ENCODE measurements around the gene PRKCH. TPM values are rescaled to one million over a fixed set of nuclear protein-coding genes. Genes with fewer than 3 reads are reported as not detected.

The PRKCH gene
- total RNA-seq, 1 experiment from 2014 or later: 5.2 TPM

DNA sequence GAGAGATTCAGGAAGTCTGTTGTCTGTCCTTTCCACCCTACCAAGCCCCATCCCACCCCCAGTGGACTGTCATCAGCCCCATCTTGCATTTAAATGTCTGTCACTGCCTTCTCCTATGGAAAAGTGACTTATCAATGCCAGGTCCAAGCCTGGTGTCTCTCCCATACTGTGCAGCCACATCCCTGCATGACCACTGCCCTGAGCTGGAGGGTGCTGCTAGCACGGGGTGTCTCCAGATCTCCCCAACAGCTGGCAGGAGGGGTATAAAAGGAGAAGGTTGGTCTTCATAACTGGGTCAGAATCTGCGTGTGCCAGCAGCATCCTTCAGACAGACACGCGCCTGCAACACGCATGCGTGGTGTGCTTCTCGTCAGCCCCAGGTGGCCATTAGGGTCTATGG lies 219.6 kb downstream of the PRKCH start:
- no peaks in the 10 kb centered on the region for H4K20me1 ChIP-seq (ENCODE audit: control insufficient read depth, insufficient read depth, insufficient read length)
- H2BK120ac ChIP-seq (ENCODE audit: low read depth, low read length, poor library complexity, severe bottlenecking): no peak overlapping the region
- peaks cover 6% of the 10 kb centered on the region; the same call in 1 of the 2 replicates for H3K4me1 ChIP-seq (ENCODE audit: insufficient read depth, low read length)
- TF ChIP-seq CTCF (conservative IDR thresholded peaks at IDR 0.05): no peak
- H3K18ac ChIP-seq (ENCODE audit: insufficient read length, low read depth, low read length): no peak overlapping the region
- no peak overlapping the region for H2BK20ac ChIP-seq (ENCODE audit: low read depth, low read length, poor library complexity, severe bottlenecking)
- H3K79me1 ChIP-seq (ENCODE audit: insufficient read depth, low read depth, low read length, poor library complexity, severe bottlenecking): no peaks in the 10 kb centered on the region
- Mint-ChIP-seq H3K4me1 (peaks cover 38 to 39% of the 10 kb centered on the region in 2 experiments), H3K9me3 (no peaks in the 10 kb centered on the region), H3K27ac (no peak overlapping the region), H3K36me3 (ENCODE audit: insufficient read depth in 1 of 3, low read depth in 3 of 3) (no peaks in the 10 kb centered on the region), H3K4me3 (no peak overlapping the region), H3K27me3 (ENCODE audit: low read depth) (no peaks in the 10 kb centered on the region)
- H3K56ac ChIP-seq (ENCODE audit: insufficient read length, low read depth, low read length): no peak overlapping the region
- no peak overlapping the region for H3K4me2 ChIP-seq (ENCODE audit: insufficient read depth, insufficient read length, low read length)
- no peak overlapping the region for H4K5ac ChIP-seq (ENCODE audit: insufficient read length, low read depth, low read length)
- no peak overlapping the region for H2AFZ ChIP-seq (ENCODE audit: low read length)
- no peaks in the 10 kb centered on the region for H3K23me2 ChIP-seq (ENCODE audit: insufficient read length, low read depth, low read length, poor library complexity, severe bottlenecking)
- no CpG with 5 or more reads among the region's 7 CpGs for WGBS (ENCODE audit: extremely low coverage, insufficient read length, low lambda C conversion rate)
- no peak for DNase-seq
- no peak overlapping the region for H3T11ph ChIP-seq (ENCODE audit: low read length)
- no peak overlapping the region for H3K23ac ChIP-seq (ENCODE audit: insufficient read length, low read depth, low read length)
- H3K14ac ChIP-seq (ENCODE audit: insufficient read depth, low read length): no peak overlapping the region
- no peak overlapping the region for H2BK12ac ChIP-seq (ENCODE audit: insufficient read length, low read depth, low read length)
- H3K79me2 ChIP-seq (ENCODE audit: insufficient read depth, low read length): no peaks in the 10 kb centered on the region
- H4K8ac ChIP-seq (replicated peaks; ENCODE audit: insufficient read length, low read depth, low read length): no peak overlapping the region
- no peak overlapping the region for H2BK15ac ChIP-seq (ENCODE audit: low read depth, low read length)
- H4K91ac ChIP-seq (ENCODE audit: insufficient read length, low read depth, low read length): no peak overlapping the region
- H2BK5ac ChIP-seq (ENCODE audit: insufficient read length, low read length): no peak overlapping the region
- no peak overlapping the region for H3K4ac ChIP-seq (ENCODE audit: low read depth, low read length)
- no peak overlapping the region for H3K9ac ChIP-seq (ENCODE audit: extremely low read depth, insufficient read length, low read length)
- no peaks in the 10 kb centered on the region for H3K9me3 ChIP-seq (ENCODE audit: control insufficient read depth, low read depth, low read length)
- no peak overlapping the region for H3K27ac ChIP-seq (ENCODE audit: insufficient read length, low read depth, low read length)
- H3K27me3 ChIP-seq (ENCODE audit: insufficient read depth, low read length): no peaks in the 10 kb centered on the region
- no peak overlapping the region for H2AK5ac ChIP-seq (ENCODE audit: insufficient read length, low read length)
